HEK293 (cell line): Measurements from ENCODE around the gene ECI1.
"Not testable (repeated sequence)": the region's sequence is repeated elsewhere in the genome, so short reads cannot be mapped to it uniquely, and the experiment has no call there.

Source experiments
- CTCF ChIA-PET: fragments of 350-600 bp; formaldehyde crosslinking; extraction: SDS; loops from one replicate; lab custom pipeline; 2021; ENCODE audit warnings: antibody characterized with exemption; lab: Yijun Ruan, JAX
- POLR2A ChIA-PET: fragments of 300-600 bp; formaldehyde crosslinking; extraction: SDS; loops from one replicate; lab custom pipeline; 2020; ENCODE audit warnings: antibody characterized with exemption, inconsistent platforms; lab: Yijun Ruan, JAX
- H3K27ac ChIP-seq: fragments of 200-500 bp; sonication (Bioruptor generic); 2 replicates; pipeline ENCODE4 v1.5.1; 2014; ENCODE audit warnings: low read depth, low read length, control low read depth, inconsistent platforms; ENCODE audit errors: extremely low read depth
- H3K36me3 ChIP-seq, 2 experiments: fragments of 200-500 bp in 1 of 2; sonication (Bioruptor generic) in 1 of 2; 1 replicate in 1 of 2; 2 replicates in 1 of 2; pipeline ENCODE4 v1.5.1; 2014 to 2017; ENCODE audit warnings: inconsistent platforms in 2 of 2, low read length in 2 of 2; ENCODE audit not compliant: control insufficient read depth in 2 of 2, insufficient read depth in 1 of 2
- H3K4me1 ChIP-seq: fragments of 200-500 bp; sonication (Bioruptor generic); 2 replicates; pipeline ENCODE4 v1.5.1; 2014; ENCODE audit warnings: mild to moderate bottlenecking, low read length, inconsistent platforms; ENCODE audit not compliant: control insufficient read depth, insufficient read depth
- H3K4me3 ChIP-seq: 2 replicates; pipeline ENCODE4 v1.5.1; 2011; ENCODE audit warnings: low read depth, mild to moderate bottlenecking, control low read depth, low read length, moderate library complexity
- H3K9me3 ChIP-seq: fragments of 200-500 bp; sonication (Bioruptor generic); 2 replicates; pipeline ENCODE4 v1.5.1; 2014; ENCODE audit warnings: low read depth, low read length, inconsistent platforms; ENCODE audit not compliant: control insufficient read depth, insufficient read depth
- KLF9 ChIP-seq: fragments of 450-650 bp; formaldehyde crosslinking; IDR thresholded peaks from 2 replicates; pipeline ENCODE4 v1.5.1; 2016; ENCODE audit warnings: missing biosample characterization, missing genetic modification characterization, low read depth
- MZF1 ChIP-seq: fragments of 450-650 bp; formaldehyde crosslinking; IDR thresholded peaks from 2 replicates; pipeline ENCODE4 v1.5.1; 2017; ENCODE audit warnings: missing biosample characterization, missing genetic modification characterization, borderline replicate concordance
- REST ChIP-seq: fragments of 450-650 bp; formaldehyde crosslinking; IDR thresholded peaks from 2 replicates; pipeline ENCODE4 v1.5.1; 2016; ENCODE audit warnings: missing biosample characterization, missing genetic modification characterization
- YY2 ChIP-seq: fragments of 450-650 bp; formaldehyde crosslinking; IDR thresholded peaks from 2 replicates; pipeline ENCODE4 v1.5.1; 2016; ENCODE audit warnings: missing biosample characterization, missing genetic modification characterization
- ZBTB6 ChIP-seq: fragments of 450-650 bp; formaldehyde crosslinking; IDR thresholded peaks from 2 replicates; pipeline ENCODE4 v1.5.1; 2017; ENCODE audit warnings: missing biosample characterization, missing genetic modification characterization
- ZFP69B ChIP-seq: fragments of 450-650 bp; formaldehyde crosslinking; IDR thresholded peaks from 2 replicates; pipeline ENCODE4 v1.5.1; 2016; ENCODE audit warnings: missing biosample characterization, missing genetic modification characterization
- ZNF24 ChIP-seq: fragments of 450-650 bp; formaldehyde crosslinking; IDR thresholded peaks from 2 replicates; pipeline ENCODE4 v1.5.1; 2016; ENCODE audit warnings: missing biosample characterization, missing genetic modification characterization
- ZNF266 ChIP-seq: fragments of 450-650 bp; formaldehyde crosslinking; IDR thresholded peaks from 2 replicates; pipeline ENCODE4 v1.5.1; 2016; ENCODE audit warnings: missing biosample characterization, missing genetic modification characterization, low read depth
- ZNF341 ChIP-seq: fragments of 450-650 bp; formaldehyde crosslinking; IDR thresholded peaks from 2 replicates; pipeline ENCODE4; 2016; ENCODE audit warnings: low read depth, missing biosample characterization, missing genetic modification characterization
- ZNF398 ChIP-seq: fragments of 450-650 bp; formaldehyde crosslinking; IDR thresholded peaks from 2 replicates; pipeline ENCODE4 v1.5.1; 2017; ENCODE audit warnings: missing biosample characterization, missing genetic modification characterization
- ZNF704 ChIP-seq: fragments of 450-650 bp; formaldehyde crosslinking; IDR thresholded peaks from 2 replicates; pipeline ENCODE4 v1.5.1; 2016; ENCODE audit warnings: missing biosample characterization, missing genetic modification characterization

Gene ECI1

GRCh38 chr16:2267913-2268666 lies 16.7 kb upstream of the ECI1 start, which contains the start of gene RNPS1 (continued):
- no peak; the same call in 1 of the 2 replicates for TF ChIP-seq ZNF398 (tag by site-specific recombination)
- 0 out of 2 replicates have a peak, but pooled peaks have one; percentile 55 for TF ChIP-seq ZNF266 (tag by site-specific recombination)
- TF ChIP-seq ZNF704 (tag by site-specific recombination), result peak; percentile 55; the same call in 1 of the 2 replicates
- TF ChIP-seq YY2 (tag by site-specific recombination), result peak; percentile 93
- TF ChIP-seq KLF9, result peak; percentile 96
- TF ChIP-seq MZF1 (tag by site-specific recombination), result no peak
- peak; percentile 76 for TF ChIP-seq ZNF24
- peak; percentile 94 for TF ChIP-seq ZFP69B
- TF ChIP-seq, all 188 proteins: peak for 96

- CTCF ChIA-PET, H3K4me1 ChIP-seq, H3K9me3 ChIP-seq: not testable (repeated sequence)
- TF ChIP-seq ZNF341 (tag by site-specific recombination), result 0 out of 2 replicates have a peak, but pooled peaks have one; percentile 57
- peak overlapping the region; percentile 65 for H3K4me3 ChIP-seq
- peaks cover 13 to 45% of the 10 kb centered on the region in 2 experiments for H3K36me3 ChIP-seq
- peak overlapping the region; percentile 98 for H3K27ac ChIP-seq
- POLR2A ChIA-PET, result interaction anchor here (2.3 kb wide), 1 partner anchor 16 kb away, joined by 10 read pairs; the partner anchor contains the start of gene ECI1
These were observed 16.1 kb upstream of the ECI1 start for GRCh38 chr16:2267505-2267912.

GRCh38 chr16:2266887-2267286 lies 15.5 kb upstream of the ECI1 start:
- TF ChIP-seq REST (tag by site-specific recombination), result peak; percentile 65
- TF ChIP-seq KLF9, result 0 out of 2 replicates have a peak, but pooled peaks have one; percentile 37
- CTCF ChIA-PET, H3K4me1 ChIP-seq, H3K9me3 ChIP-seq: not testable (repeated sequence)
- Histone ChIP-seq H3K36me3 (peaks cover 17 to 51% of the 10 kb centered on the region in 2 experiments), H3K27ac (peak overlapping the region; percentile 98; the same call in 1 of the 2 replicates), H3K4me3 (peak overlapping the region; percentile 65)
- POLR2A ChIA-PET, result interaction anchor here (2.3 kb wide), 1 partner anchor 15 kb away, joined by 10 read pairs; the partner anchor contains the start of gene ECI1

GRCh38 chr16:2263026-2263425 lies 11.6 kb upstream of the ECI1 start:
- POLR2A ChIA-PET, result interaction anchor here (1.0 to 2.9 kb wide), 3 partner anchors 11 to 108 kb away, joined by 3 to 15 read pairs (median 5); partner anchors contain the start of genes ECI1, PGP and TRAF7
- H3K27ac ChIP-seq, H3K4me1 ChIP-seq, H3K4me3 ChIP-seq, H3K9me3 ChIP-seq: not testable (repeated sequence)
- CTCF ChIA-PET, result interaction anchor here (0.7 to 1.4 kb wide), 3 partner anchors 10 to 245 kb away, joined by 3 to 5 read pairs (median 4); no protein-coding TSS in a partner anchor
- peaks cover 48 to 90% of the 10 kb centered on the region in 2 experiments for H3K36me3 ChIP-seq
- TF ChIP-seq ZBTB6, result peak; percentile 99
